Peyer's patch (tissue), 4 donors: ENCODE results near the gene MARCHF7.
"Not testable (repeated sequence)": the region's sequence is repeated elsewhere in the genome, so short reads cannot be mapped to it uniquely, and the experiment has no call there.

Experiments
- POLR2A ChIP-seq, 2 donors: fragments of 450-650 bp; IDR thresholded peaks; one replicate each; pipeline ENCODE4 v1.5.1; 2017; ENCODE audit warnings: antibody characterized with exemption in 2 of 2, mild to moderate bottlenecking in 2 of 2, moderate library complexity in 2 of 2
- TF ChIP-seq, protein P1 (sequence below), 6 experiments: fragments of 450-650 bp in 4 of 6; fragments of 200-600 bp in 2 of 6; sonication (generic) in 1 of 6; IDR thresholded peaks; one replicate each; pipeline ENCODE4 v1.5.1; 2017 to 2019; ENCODE audit warnings: antibody characterized with exemption in 6 of 6, mild to moderate bottlenecking in 3 of 6, moderate library complexity in 1 of 6

DNA sequence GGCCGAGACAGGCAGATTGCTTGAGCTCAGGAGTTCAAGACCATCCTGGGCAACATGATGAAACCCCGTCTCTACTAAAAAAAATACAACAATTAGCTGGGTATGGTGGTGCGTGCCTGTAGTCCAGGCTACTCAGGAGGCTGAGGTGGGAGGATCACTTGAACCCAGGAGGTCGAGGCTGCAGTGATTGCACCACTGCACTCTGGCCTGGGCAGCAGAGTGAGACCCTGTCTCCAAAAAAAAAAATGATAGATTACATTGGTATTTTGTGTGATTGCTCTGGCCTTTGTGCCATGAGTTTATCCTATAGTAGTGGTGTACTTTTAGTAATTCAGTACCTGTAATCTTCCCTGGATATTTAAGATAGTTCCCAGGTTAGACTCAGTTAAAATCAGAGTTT, 4.1 kb downstream of the MARCHF7 start:
- not testable (repeated sequence) for TF ChIP-seq POLR2A (IDR thresholded peaks at IDR 0.05)
- TF ChIP-seq, protein P1, sequence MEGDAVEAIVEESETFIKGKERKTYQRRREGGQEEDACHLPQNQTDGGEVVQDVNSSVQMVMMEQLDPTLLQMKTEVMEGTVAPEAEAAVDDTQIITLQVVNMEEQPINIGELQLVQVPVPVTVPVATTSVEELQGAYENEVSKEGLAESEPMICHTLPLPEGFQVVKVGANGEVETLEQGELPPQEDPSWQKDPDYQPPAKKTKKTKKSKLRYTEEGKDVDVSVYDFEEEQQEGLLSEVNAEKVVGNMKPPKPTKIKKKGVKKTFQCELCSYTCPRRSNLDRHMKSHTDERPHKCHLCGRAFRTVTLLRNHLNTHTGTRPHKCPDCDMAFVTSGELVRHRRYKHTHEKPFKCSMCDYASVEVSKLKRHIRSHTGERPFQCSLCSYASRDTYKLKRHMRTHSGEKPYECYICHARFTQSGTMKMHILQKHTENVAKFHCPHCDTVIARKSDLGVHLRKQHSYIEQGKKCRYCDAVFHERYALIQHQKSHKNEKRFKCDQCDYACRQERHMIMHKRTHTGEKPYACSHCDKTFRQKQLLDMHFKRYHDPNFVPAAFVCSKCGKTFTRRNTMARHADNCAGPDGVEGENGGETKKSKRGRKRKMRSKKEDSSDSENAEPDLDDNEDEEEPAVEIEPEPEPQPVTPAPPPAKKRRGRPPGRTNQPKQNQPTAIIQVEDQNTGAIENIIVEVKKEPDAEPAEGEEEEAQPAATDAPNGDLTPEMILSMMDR (IDR thresholded peaks at IDR 0.05): not testable (repeated sequence)
